Activated CD8-positive, alpha-beta T cell treated with anti-CD3 and anti-CD28 coated beads, Interleukin-2, amount 10 ng/mL, durations not matched to agents 7 days and 5 days (primary cell): ENCODE results near the gene SOX5. TPM values are rescaled to one million over a fixed set of nuclear protein-coding genes. Genes with fewer than 3 reads are reported as not detected.

ENCODE experiments used
- ATAC-seq: fragments of 150-1000 bp; cut with Tn5 transposase; one replicate; pipeline ENCODE4 v1.10.0; 2021; ENCODE audit warnings: moderate library complexity
- CTCF ChIA-PET: fragments of 350-600 bp; sonication (Branson Sonifier 250); formaldehyde crosslinking; loops from one replicate; lab custom pipeline; 2021; ENCODE audit warnings: antibody characterized with exemption; lab: Charles Lee
- POLR2A ChIA-PET: fragments of 350-600 bp; sonication (Branson Sonifier 250); formaldehyde crosslinking; loops from one replicate; lab custom pipeline; 2021; ENCODE audit warnings: antibody characterized with exemption; lab: Charles Lee
- DNase-seq: peaks from one replicate; pipeline ENCODE4 v3.0.0-alpha.2; 2020
- H3K27ac Mint-ChIP-seq: one replicate; pipeline ENCODE4 v1.8.0; 2021; ENCODE audit warnings: mild to moderate bottlenecking, mixed read lengths
- H3K27me3 Mint-ChIP-seq: one replicate; pipeline ENCODE4 v1.8.0; 2021; ENCODE audit warnings: low read depth, mixed read lengths
- H3K36me3 Mint-ChIP-seq: one replicate; pipeline ENCODE4 v1.8.0; 2021; ENCODE audit warnings: low read depth, mixed read lengths
- H3K4me1 Mint-ChIP-seq: one replicate; pipeline ENCODE4 v1.8.0; 2021; ENCODE audit warnings: low read depth, mixed read lengths
- H3K4me3 Mint-ChIP-seq: one replicate; pipeline ENCODE4 v1.8.0; 2021; ENCODE audit warnings: mild to moderate bottlenecking, mixed read lengths
- H3K9me3 Mint-ChIP-seq: one replicate; pipeline ENCODE4 v1.8.0; 2022; ENCODE audit warnings: mixed read lengths; ENCODE audit not compliant: insufficient read depth
- total RNA-seq, 2 experiments: library from RNA; stranded (reverse); gene quantifications; one replicate each; pipeline ENCODE4 v1.2.3, GENCODE V29; 2021

Gene SOX5
- total RNA-seq, 2 experiments from 2014 or later = not detected

DNA sequence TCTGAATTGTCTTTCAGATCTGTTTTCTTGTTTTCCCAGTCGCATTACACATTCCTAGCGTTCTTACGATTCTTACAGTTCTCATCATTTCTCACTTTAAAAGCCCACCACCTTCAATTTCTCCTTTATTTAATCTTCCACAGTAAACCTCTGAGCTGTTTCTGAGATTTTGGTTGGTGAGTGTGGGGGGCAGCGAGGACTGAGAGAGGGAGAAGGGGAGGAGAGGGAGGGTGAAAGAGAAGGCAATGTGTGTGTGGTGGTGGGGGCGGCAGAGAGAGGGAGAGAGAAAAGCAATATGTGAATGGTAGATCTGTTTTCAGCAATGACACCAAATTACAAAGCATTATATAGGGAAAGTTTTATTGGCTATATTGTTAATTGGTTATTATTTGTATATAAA, 282.6 kb downstream of the SOX5 start:
- DNase-seq (no peak), ATAC-seq (no peak)
- peaks cover 6% of the 10 kb centered on the region for H3K9me3 Mint-ChIP-seq
- H3K27me3 Mint-ChIP-seq = no peaks in the 10 kb centered on the region
- no peak overlapping the region for H3K4me3 Mint-ChIP-seq
- ChIA-PET CTCF (no interaction called here), POLR2A (no interaction called here)
- H3K27ac Mint-ChIP-seq = no peak overlapping the region
- no peaks in the 10 kb centered on the region for H3K36me3 Mint-ChIP-seq
- no peaks in the 10 kb centered on the region for H3K4me1 Mint-ChIP-seq

DNA sequence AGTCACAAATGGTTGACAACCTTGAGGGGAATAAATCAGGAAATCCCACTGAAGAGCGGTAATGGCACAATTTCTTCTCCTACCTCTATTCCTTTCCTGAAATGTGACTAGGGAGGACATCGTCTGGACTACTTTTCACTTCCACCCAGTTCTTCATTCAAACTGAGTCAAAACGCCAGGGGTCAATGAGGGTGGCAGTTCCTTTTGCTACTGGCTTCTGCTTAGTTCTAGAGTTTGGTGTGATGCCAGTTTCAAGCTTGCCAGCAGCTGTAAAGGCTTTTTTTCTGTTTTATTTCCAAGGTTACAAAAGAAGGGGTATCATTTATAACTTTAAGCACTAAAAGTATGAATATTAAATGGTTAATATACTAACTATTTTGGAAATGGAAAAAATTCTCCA, 286.5 kb downstream of the SOX5 start:
- no peak for DNase-seq
- H3K36me3 Mint-ChIP-seq = no peaks in the 10 kb centered on the region
- no peaks in the 10 kb centered on the region for H3K4me1 Mint-ChIP-seq
- H3K27ac Mint-ChIP-seq = no peak overlapping the region
- peaks cover 6% of the 10 kb centered on the region for H3K9me3 Mint-ChIP-seq
- no peak overlapping the region for H3K4me3 Mint-ChIP-seq
- H3K27me3 Mint-ChIP-seq = no peaks in the 10 kb centered on the region
- ATAC-seq = no peak
- CTCF ChIA-PET = no interaction called here
- POLR2A ChIA-PET = no interaction called here

DNA sequence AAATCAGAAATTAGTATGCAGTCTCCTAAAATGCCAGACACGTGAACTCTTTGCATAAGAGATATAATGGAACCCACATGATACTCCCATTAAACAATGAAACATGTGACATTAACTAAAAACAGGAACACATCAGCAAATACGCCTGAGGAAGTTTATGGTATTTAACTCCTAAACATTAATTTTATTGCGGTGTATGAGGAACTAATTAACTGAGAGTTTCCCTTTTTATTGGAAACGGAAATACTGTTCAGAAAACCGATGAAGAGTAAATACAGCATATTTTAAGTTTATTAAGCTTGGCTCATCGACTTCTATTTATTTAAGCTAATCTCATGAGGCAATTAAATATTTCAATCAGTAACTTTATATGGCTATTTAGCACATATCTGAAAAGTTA, 290.3 kb downstream of the SOX5 start:
- no peak overlapping the region for H3K4me3 Mint-ChIP-seq
- no peaks in the 10 kb centered on the region for H3K9me3 Mint-ChIP-seq
- H3K4me1 Mint-ChIP-seq = no peaks in the 10 kb centered on the region
- no peak for DNase-seq
- H3K27ac Mint-ChIP-seq = no peak overlapping the region
- ATAC-seq = no peak
- no peaks in the 10 kb centered on the region for H3K36me3 Mint-ChIP-seq
- CTCF ChIA-PET = no interaction called here
- POLR2A ChIA-PET = no interaction called here
- no peaks in the 10 kb centered on the region for H3K27me3 Mint-ChIP-seq

DNA sequence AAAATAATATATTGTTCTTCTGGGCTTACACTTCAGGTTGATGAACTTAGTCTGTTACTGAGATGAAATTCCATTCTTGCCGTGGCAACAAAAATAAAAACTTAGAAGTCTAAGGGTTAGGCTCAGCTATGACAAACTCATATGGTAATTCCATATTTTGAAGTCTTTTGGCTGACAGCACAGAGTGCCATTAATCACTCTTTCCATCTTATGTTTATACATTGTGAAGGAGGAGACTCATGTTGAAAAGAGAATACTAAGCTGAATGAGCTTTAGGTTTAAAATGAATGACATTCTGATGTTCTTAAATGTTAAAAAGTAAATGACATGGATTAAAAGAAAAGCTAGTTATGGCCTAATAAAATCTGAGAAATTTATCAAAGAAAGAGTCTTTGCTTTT, 291.9 kb downstream of the SOX5 start:
- ChIA-PET CTCF (interaction anchor here (0.7 kb wide), 1 partner anchor 475 kb away, joined by 3 read pairs; no protein-coding TSS in a partner anchor), POLR2A (no interaction called here)
- no peaks in the 10 kb centered on the region for H3K4me1 Mint-ChIP-seq
- no peaks in the 10 kb centered on the region for H3K9me3 Mint-ChIP-seq
- H3K27ac Mint-ChIP-seq = no peak overlapping the region
- no peaks in the 10 kb centered on the region for H3K36me3 Mint-ChIP-seq
- DNase-seq = no peak
- H3K4me3 Mint-ChIP-seq = no peak overlapping the region
- ATAC-seq = no peak
- H3K27me3 Mint-ChIP-seq = no peaks in the 10 kb centered on the region

DNA sequence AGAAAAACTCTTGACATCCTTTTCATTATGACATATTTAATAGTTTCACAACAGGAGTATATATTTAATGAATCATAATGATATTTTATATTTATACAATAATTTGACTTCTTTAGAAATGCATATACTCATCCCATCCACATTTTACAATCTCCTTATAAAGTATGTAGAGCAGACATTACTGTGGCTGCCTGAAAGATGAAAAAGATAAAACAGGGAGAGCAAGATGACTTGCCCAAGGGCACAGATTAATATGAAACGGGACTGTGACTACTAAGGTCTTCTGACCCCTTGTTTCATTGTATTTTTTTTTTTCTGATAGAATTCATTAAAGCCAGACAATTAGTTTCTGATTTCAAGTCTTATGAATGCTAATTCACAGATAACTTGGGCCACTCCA, 293.6 kb downstream of the SOX5 start:
- no peaks in the 10 kb centered on the region for H3K9me3 Mint-ChIP-seq
- no peak overlapping the region for H3K27ac Mint-ChIP-seq
- H3K4me3 Mint-ChIP-seq = no peak overlapping the region
- H3K27me3 Mint-ChIP-seq = no peaks in the 10 kb centered on the region
- CTCF ChIA-PET = no interaction called here
- no peaks in the 10 kb centered on the region for H3K4me1 Mint-ChIP-seq
- POLR2A ChIA-PET = no interaction called here
- ATAC-seq (no peak), DNase-seq (no peak)
- no peaks in the 10 kb centered on the region for H3K36me3 Mint-ChIP-seq

DNA sequence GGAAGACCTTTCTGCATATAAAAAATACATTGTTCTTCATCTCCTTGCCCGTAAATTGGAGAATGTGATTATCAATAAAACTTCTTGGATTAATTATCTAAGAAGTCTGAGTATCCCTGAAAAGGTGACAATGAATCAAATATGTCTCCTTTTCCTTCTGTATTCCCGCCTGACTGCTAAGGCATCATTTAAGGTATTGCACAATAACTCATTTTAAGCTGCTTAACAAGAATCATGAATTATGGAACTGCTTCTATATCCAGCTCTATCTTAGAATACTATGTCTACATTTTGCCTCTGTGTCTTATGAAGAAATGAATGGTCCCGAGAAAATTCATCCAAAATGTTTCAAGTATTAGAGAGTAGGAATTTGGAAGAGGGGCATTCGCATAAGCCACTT, 294.4 kb downstream of the SOX5 start:
- no peak for ATAC-seq
- POLR2A ChIA-PET = no interaction called here
- H3K27me3 Mint-ChIP-seq = no peaks in the 10 kb centered on the region

DNA sequence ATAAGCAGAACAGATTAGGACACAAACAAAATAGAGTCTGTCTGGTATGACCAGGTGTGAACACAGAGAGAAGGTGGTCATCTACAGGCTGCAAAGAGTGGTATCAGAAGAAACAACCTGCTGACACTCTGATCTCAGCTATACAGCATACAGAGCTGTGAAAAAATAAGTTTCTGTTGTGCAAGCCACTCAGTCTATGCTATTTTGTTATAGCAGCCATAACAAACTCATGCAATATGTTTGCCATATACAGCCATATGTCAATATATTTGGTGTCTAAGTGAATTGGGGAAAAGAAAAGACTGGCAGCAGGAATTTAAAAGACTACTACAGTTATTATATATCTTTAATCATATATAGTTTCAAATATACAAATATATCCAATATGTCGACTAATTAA, 300.9 kb downstream of the SOX5 start:
- CTCF ChIA-PET = no interaction called here

More for the DNA sequence above, 294.4 kb downstream of the SOX5 start:
- no peak overlapping the region for H3K4me3 Mint-ChIP-seq
- H3K9me3 Mint-ChIP-seq = no peaks in the 10 kb centered on the region
- DNase-seq = no peak
- CTCF ChIA-PET = no interaction called here
- H3K4me1 Mint-ChIP-seq = no peaks in the 10 kb centered on the region
- no peaks in the 10 kb centered on the region for H3K36me3 Mint-ChIP-seq
- no peak overlapping the region for H3K27ac Mint-ChIP-seq

DNA sequence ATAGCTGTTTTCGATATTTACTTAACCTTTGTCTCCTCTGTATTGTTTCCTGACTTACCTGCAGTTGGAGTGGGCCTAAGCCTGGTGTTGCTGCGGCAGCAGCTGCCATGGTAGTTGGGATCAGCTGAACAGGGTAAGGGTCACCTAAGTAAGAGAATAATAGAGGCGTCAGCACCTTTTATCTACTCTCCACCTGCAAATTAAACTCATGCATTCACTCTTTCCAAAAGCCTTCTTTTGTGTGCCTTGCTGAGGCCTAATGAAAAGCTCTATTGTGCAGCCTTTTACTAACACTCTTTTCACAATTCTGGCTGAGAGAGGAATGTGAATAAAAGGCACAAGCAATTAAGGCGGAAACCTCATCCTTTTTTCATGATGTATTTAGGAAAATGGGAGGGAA, 308.7 kb downstream of the SOX5 start:
- Mint-ChIP-seq H3K36me3 (no peaks in the 10 kb centered on the region), H3K27ac (no peak overlapping the region), H3K9me3 (no peaks in the 10 kb centered on the region), H3K4me3 (no peak overlapping the region), H3K27me3 (no peaks in the 10 kb centered on the region), H3K4me1 (no peaks in the 10 kb centered on the region)
- no peak for ATAC-seq
- DNase-seq = no peak
- ChIA-PET POLR2A (no interaction called here), CTCF (no interaction called here)

More for the DNA sequence above, 300.9 kb downstream of the SOX5 start:
- Mint-ChIP-seq H3K9me3 (peaks cover 7% of the 10 kb centered on the region), H3K27ac (no peak overlapping the region), H3K4me3 (no peak overlapping the region), H3K27me3 (no peaks in the 10 kb centered on the region), H3K4me1 (no peaks in the 10 kb centered on the region), H3K36me3 (no peaks in the 10 kb centered on the region)
- POLR2A ChIA-PET = no interaction called here
- ATAC-seq (no peak), DNase-seq (no peak)

DNA sequence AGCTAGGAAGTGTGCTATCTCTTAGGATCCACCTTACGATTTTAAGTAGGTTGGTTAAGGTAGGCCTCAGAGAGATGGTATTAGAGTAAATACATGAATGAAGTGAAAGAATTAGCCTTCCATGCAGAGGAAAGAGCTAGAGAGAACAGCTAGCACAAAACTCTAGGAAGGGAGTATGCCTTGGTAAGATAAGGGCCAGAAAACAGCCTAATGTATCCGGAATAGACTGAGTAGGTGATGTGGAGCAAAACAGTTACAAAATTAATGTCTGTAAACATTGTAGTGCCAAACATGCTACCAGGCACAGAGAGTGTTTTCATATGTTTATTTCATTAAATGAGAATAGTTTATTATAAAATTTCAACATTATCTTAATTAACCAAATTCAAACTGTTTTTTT, 315.1 kb downstream of the SOX5 start:
- H3K4me3 Mint-ChIP-seq = no peak overlapping the region
- H3K9me3 Mint-ChIP-seq = no peaks in the 10 kb centered on the region
- H3K27me3 Mint-ChIP-seq = no peaks in the 10 kb centered on the region
- CTCF ChIA-PET = no interaction called here
- no peaks in the 10 kb centered on the region for H3K4me1 Mint-ChIP-seq
- H3K27ac Mint-ChIP-seq = no peak overlapping the region
- POLR2A ChIA-PET = no interaction called here
- DNase-seq = no peak
- H3K36me3 Mint-ChIP-seq = no peaks in the 10 kb centered on the region
- no peak for ATAC-seq

DNA sequence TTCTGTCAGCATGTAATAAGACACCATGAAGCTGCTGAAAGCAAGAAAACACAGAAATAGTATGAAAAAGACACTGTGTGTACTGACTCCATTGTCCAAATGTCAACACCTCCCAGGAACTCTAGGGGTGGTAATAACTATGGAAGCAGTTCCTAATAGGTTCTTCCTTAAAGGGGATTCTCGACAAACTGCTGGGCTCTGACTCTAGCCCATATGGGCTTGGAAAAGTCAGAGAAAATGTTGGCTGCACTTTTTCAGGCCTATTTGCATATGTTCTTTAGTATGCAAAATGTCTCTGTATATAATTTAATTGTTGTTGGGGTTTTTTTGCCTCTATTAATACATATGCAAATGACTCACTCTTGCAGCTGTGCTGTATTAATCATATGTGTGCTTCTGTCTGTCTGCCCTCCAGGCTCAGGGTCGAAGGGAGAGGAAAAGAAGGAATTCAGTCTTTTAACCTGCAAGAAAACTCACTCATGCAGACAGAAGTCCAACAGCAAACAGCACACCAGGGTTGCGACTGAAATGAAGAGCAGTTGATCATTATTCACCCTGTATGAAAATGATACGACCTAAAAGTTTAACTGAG, 317.6 kb downstream of the SOX5 start:
- no peaks in the 10 kb centered on the region for H3K4me1 Mint-ChIP-seq
- ATAC-seq = no peak
- no peak overlapping the region for H3K4me3 Mint-ChIP-seq
- H3K9me3 Mint-ChIP-seq = no peaks in the 10 kb centered on the region
- no peaks in the 10 kb centered on the region for H3K27me3 Mint-ChIP-seq
- H3K36me3 Mint-ChIP-seq = no peaks in the 10 kb centered on the region
- no peak overlapping the region for H3K27ac Mint-ChIP-seq
- CTCF ChIA-PET = no interaction called here
- no peak for DNase-seq
- POLR2A ChIA-PET = no interaction called here

DNA sequence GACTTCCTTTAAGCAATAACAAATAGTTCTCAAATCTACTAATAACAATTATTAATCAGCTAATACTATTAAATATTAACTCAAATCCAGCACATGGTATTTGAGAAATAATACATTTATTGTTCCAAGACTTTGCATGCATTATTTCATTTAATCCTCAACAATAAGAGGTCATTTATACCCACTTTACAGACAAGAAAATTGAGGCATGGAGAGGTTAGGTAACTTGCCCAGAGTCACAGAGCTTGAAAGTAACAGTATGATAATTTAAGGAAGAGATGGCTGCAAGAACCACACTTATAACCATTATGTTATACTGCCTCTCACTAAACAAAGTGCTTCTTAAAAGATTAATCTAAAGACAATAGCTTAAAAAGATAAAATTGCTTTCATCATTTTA, 318.9 kb downstream of the SOX5 start:
- Mint-ChIP-seq H3K36me3 (no peaks in the 10 kb centered on the region), H3K27me3 (no peaks in the 10 kb centered on the region), H3K27ac (no peak overlapping the region), H3K9me3 (peaks cover 3% of the 10 kb centered on the region), H3K4me1 (no peaks in the 10 kb centered on the region), H3K4me3 (no peak overlapping the region)
- POLR2A ChIA-PET = no interaction called here
- DNase-seq (no peak), ATAC-seq (no peak)
- CTCF ChIA-PET = no interaction called here

DNA sequence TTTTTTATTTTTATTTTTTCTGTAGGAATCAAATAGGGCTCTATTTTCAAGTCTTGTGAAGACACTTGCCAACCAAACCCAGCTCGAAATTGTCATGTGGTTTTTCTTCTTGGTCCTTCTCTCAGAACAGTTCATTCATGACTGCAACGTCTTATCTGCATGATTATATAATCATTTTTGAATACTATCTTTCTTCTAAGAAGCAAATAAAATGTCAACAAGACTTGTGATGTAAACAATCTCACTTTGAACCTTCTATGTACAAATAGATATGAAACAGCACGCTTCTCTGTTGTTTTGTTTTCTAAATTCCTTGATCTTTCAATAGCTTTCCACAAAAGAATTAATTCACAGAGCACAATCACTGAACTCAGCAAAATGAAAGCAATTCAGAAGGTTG, 320.7 kb downstream of the SOX5 start:
- ChIA-PET POLR2A (no interaction called here), CTCF (no interaction called here)
- Mint-ChIP-seq H3K27me3 (no peaks in the 10 kb centered on the region), H3K4me3 (no peak overlapping the region), H3K9me3 (peaks cover 3% of the 10 kb centered on the region), H3K27ac (no peak overlapping the region), H3K4me1 (no peaks in the 10 kb centered on the region), H3K36me3 (no peaks in the 10 kb centered on the region)
- DNase-seq (no peak), ATAC-seq (no peak)

DNA sequence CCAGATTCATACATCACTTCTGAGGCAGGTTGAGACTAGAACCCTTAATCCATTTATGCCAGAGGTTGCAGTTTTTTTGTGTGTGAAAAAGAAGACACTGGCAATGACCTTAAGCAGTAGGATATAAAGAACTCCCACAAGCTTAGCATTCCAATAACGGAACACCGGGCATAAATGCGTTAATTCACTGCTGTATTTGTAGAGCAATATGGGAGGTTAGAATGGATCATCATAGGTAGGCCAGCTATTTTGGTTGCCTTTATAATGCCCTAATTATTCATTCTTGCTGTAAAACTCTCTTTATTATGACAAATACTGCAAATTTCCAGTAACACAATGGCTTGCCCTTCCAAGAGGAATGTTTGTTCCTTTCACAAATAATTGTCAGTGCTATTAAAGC, 322.7 kb downstream of the SOX5 start:
- H3K36me3 Mint-ChIP-seq = no peaks in the 10 kb centered on the region
- CTCF ChIA-PET = no interaction called here
- H3K9me3 Mint-ChIP-seq = peaks cover 3% of the 10 kb centered on the region
- H3K4me3 Mint-ChIP-seq = no peak overlapping the region
- POLR2A ChIA-PET = no interaction called here
- no peaks in the 10 kb centered on the region for H3K27me3 Mint-ChIP-seq
- no peak overlapping the region for H3K27ac Mint-ChIP-seq
- no peaks in the 10 kb centered on the region for H3K4me1 Mint-ChIP-seq
- ATAC-seq (no peak), DNase-seq (no peak)
